GM12875 (cell line): ENCODE data around the gene HTR1B.

Experiments
- H3K4me3 ChIP-seq: one replicate; pipeline ENCODE4 v1.5.1; 2011; ENCODE audit warnings: low read depth, low read length, control low read depth
- CTCF ChIP-seq: IDR thresholded peaks from 2 replicates; pipeline ENCODE4 v1.5.1; 2011; ENCODE audit warnings: low read depth, mild to moderate bottlenecking, control low read depth, inconsistent platforms, low read length, moderate library complexity, borderline replicate concordance; ENCODE audit not compliant: insufficient read depth

The HTR1B gene

GRCh38 chr6:77447254-77447653 lies 16.0 kb downstream of the HTR1B start:
- no peak for TF ChIP-seq CTCF
- no peak overlapping the region for H3K4me3 ChIP-seq

DNA sequence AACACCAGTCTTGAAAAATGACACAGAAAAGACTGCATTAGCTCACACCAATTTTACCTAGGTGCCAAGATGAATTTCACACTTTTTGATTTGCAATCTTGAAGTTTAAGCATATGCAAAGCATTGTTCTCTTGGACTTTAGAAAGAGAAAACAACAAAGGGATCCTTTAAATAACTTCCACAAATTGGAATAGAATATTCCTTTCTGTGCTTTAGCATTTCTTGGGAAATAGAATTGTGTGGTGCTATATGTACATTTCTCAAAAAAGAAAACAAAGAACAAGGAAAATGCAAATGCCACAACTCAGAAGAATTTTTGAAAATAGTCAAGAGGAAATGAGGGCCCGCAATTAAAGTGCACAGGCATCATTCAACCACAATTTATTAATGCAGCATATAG lies 17.0 kb downstream of the HTR1B start:
- no peak for TF ChIP-seq CTCF
- no peak overlapping the region for H3K4me3 ChIP-seq

- no peak for TF ChIP-seq CTCF
Measured at GRCh38 chr6:77445214-77445613, 18.1 kb downstream of the HTR1B start.

DNA sequence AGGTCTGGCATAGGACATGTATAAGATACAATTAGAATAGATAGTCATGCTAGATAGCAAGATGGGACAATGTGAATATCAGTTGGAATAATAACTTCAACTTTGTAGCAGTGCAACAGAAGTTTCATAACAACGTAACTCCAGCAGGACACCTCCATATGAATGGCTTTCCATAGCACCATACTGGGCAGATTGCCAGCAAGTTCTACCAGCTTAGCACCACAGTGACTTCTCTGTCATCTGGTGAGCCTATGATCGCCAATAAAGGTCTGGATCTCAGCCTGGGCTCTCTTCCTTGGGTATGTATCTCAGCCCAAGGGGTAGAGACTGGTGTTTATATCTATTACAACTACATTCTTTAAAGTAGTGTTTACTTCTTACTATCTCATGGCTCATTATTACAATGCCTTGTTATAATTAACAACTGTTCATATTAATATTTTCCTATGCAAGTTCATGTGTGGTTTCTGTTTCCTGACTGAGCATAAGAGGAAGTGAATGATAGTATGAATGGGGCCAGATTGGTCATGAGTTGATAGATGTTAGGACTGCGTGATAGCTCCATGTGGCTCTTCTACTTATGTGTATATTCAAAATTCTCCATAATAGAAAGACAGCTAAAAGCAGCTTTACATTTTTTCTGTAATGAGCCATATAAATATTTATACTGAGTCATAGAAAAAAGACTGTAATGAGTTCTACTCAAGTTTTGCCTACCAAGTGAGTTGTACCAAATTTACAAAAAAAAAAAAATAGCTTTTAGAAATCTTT lies 22.9 kb downstream of the HTR1B start:
- no peak overlapping the region for H3K4me3 ChIP-seq
- no peak for TF ChIP-seq CTCF

More at GRCh38 chr6:77445214-77445613, 18.1 kb downstream of the HTR1B start:
- H3K4me3 ChIP-seq, result no peak overlapping the region

DNA sequence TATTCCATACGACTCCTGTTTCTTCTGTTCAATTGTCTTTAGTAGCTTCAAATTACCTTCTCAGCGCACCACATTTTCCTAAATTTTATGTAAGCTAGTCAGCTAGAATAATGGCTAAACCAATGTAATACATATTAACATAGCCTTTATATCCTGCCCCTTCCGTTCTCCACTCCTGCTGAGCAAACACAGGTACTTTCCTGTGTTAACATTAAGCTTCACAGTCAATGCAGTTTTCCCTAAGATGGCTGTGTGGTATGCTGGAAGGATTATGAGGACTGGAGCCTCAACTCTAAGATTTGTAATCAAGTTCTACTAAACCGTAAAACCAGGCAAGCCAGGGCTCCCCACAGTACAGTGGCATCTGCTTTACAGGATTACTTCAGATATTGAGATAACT lies 29.4 kb downstream of the HTR1B start:
- H3K4me3 ChIP-seq, result no peak overlapping the region
- TF ChIP-seq CTCF, result no peak

DNA sequence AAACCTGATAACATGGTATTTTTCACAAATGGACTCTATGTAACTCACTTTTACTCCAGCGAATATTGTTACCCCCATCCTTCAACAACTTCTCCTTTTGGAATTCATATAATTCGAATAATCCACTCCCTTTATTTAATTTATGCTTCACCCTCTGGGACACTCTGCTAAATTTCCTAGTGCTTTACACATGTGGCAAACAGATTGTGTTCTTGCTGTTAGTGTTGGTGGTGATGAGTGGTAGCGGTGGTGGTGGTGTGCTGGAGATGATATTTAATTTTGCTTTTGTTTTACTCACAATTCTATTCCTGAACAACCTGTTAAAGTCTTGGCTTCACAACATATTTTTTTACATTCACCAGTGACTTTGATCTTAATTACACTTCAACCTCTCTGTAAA lies 32.8 kb downstream of the HTR1B start:
- no peak for TF ChIP-seq CTCF
- H3K4me3 ChIP-seq, result no peak overlapping the region

GRCh38 chr6:77425671-77426070 lies 37.6 kb downstream of the HTR1B start:
- H3K4me3 ChIP-seq, result no peak overlapping the region
- TF ChIP-seq CTCF, result no peak
